H1 (cell line): Measurements from ENCODE around the gene GDF3.

ENCODE experiments used
- GTF2F1 ChIP-seq: IDR thresholded peaks from 2 replicates; pipeline ENCODE4 v1.6.1; 2012; ENCODE audit warnings: low read depth, low read length, improper control_type of control experiment, borderline replicate concordance
- POLR2A ChIP-seq, 2 experiments: IDR thresholded peaks; 1 replicate in 1 of 2; 2 replicates in 1 of 2; pipeline ENCODE4 v1.6.1; 2011; ENCODE audit warnings: low read depth in 2 of 2, low read length in 2 of 2, mild to moderate bottlenecking in 2 of 2; ENCODE audit errors: control extremely low read depth in 1 of 2
- TF ChIP-seq, protein P1 (sequence below), 3 experiments: IDR thresholded peaks; 1 replicate in 2 of 3; 2 replicates in 1 of 3; pipeline versions ENCODE4 v1.5.1 to v1.6.1; 2011; ENCODE audit warnings: low read length in 3 of 3, mild to moderate bottlenecking in 3 of 3, inconsistent platforms in 2 of 3, low read depth in 1 of 3, moderate library complexity in 1 of 3; ENCODE audit not compliant: insufficient read depth in 1 of 3; ENCODE audit errors: control extremely low read depth in 1 of 3

DNA sequence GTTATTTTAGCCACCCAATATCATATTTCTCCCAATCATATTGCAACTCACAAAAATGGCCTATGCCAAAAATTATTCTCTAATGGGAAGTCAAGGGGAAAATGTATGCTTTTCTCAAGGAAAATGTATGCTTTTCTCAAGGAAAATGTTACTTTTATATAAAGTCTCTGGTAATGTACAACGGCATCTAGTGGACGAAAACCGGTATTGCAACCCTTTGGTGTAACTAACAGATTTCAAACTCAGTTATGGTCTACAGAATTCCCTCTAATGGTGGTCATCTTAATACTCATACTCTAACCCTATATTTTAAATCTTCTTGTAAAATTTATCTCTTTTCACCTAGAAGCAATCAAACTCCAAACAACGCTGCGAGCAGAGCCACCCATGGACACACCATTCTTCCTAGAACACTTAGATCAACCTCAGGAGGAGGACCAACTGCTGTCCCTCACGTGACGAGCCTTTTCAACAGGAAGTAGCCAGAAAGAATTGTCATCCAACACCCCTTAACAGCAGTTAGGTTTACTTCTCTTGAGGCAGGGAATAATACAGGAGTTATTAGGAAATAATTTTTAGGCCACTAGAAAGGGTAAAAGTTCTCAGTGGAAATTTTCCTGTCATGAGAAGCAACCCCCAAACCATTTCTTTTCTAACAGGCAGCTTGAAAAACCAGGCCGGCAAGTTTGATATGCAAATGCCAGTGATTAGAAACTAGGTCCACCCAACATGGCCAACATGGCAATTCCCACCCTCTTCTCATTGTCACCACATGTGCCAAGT lies 50.0 kb downstream of the GDF3 start:
- TF ChIP-seq, protein P1, sequence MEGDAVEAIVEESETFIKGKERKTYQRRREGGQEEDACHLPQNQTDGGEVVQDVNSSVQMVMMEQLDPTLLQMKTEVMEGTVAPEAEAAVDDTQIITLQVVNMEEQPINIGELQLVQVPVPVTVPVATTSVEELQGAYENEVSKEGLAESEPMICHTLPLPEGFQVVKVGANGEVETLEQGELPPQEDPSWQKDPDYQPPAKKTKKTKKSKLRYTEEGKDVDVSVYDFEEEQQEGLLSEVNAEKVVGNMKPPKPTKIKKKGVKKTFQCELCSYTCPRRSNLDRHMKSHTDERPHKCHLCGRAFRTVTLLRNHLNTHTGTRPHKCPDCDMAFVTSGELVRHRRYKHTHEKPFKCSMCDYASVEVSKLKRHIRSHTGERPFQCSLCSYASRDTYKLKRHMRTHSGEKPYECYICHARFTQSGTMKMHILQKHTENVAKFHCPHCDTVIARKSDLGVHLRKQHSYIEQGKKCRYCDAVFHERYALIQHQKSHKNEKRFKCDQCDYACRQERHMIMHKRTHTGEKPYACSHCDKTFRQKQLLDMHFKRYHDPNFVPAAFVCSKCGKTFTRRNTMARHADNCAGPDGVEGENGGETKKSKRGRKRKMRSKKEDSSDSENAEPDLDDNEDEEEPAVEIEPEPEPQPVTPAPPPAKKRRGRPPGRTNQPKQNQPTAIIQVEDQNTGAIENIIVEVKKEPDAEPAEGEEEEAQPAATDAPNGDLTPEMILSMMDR (IDR thresholded peaks at IDR 0.05; ENCODE audit: control extremely low read depth in 1 of 3, insufficient read depth in 1 of 3, low read depth in 1 of 3, low read length in 3 of 3), result peak in 2 of 3 experiments; percentile 35 to 65; a peak in 2 of 4 replicates
- TF ChIP-seq GTF2F1 (no peak), POLR2A (IDR thresholded peaks at IDR 0.05; ENCODE audit: control extremely low read depth in 1 of 2, low read depth in 2 of 2, low read length in 2 of 2) (no peak)
